Esophagus squamous epithelium (tissue), 5 donors: ENCODE data around the gene TPSAB1. TPM values are rescaled to one million over a fixed set of nuclear protein-coding genes. Genes with fewer than 3 reads are reported as not detected.
"Not testable (repeated sequence)": the region's sequence is repeated elsewhere in the genome, so short reads cannot be mapped to it uniquely, and the experiment has no call there.

Experiments
- DNase-seq: peaks from one replicate; lab custom pipeline; 2025; lab: John Stamatoyannopoulos, UW
- H3K27ac ChIP-seq, 4 donors: fragments of 200-600 bp; sonication (generic); one replicate each; pipeline ENCODE4 v1.5.1; 2016 to 2019; ENCODE audit warnings: mild to moderate bottlenecking in 1 of 4
- H3K27me3 ChIP-seq, 4 donors: fragments of 200-600 bp; sonication (generic); 1 replicate in 3 of 4; 2 replicates in 1 of 4; pipeline versions ENCODE4 v1.5.1 to v1.6.0; 2017 to 2021; ENCODE audit warnings: antibody characterized with exemption in 1 of 4
- H3K36me3 ChIP-seq, 3 donors: fragments of 200-600 bp; sonication (generic); one replicate each; pipeline ENCODE4 v1.5.1; 2016 to 2019
- H3K4me1 ChIP-seq, 3 donors: fragments of 200-600 bp; sonication (generic); one replicate each; pipeline ENCODE4 v1.5.1; 2017 to 2019
- H3K4me3 ChIP-seq, 4 donors: fragments of 200-600 bp; sonication (generic); 1 replicate in 3 of 4; 2 replicates in 1 of 4; pipeline ENCODE4 v1.5.1; 2016 to 2019; ENCODE audit warnings: mild to moderate bottlenecking in 2 of 4, moderate library complexity in 1 of 4
- H3K9me3 ChIP-seq, 3 donors: fragments of 200-600 bp; sonication (generic); one replicate each; pipeline ENCODE4 v1.5.1; 2016 to 2019
- POLR2A ChIP-seq, 4 donors: fragments of 450-650 bp; IDR thresholded peaks; one replicate each; pipeline ENCODE4 v1.6.1; 2017; ENCODE audit warnings: antibody characterized with exemption in 4 of 4, mild to moderate bottlenecking in 4 of 4, moderate library complexity in 3 of 4
- WGBS, 2 donors: methylation state at CpG; one replicate each; pipeline ENCODE4 v1.1.5; 2018; 5-methylcytosine and 5-hydroxymethylcytosine counted together
- intact Hi-C: fragments of 100-400 bp; cut with DNase I; formaldehyde crosslinking; loops from one replicate; pipeline ENCODE4 v1.15.0; 2022
- total RNA-seq, 4 donors: library from RNA; depleted of rRNA; stranded (reverse); fragments of >200 nt; gene quantifications; one replicate each; pipeline ENCODE4 v1.1.0, GENCODE V29; 2016
- TF ChIP-seq, protein P1 (sequence below), 6 experiments: fragments of 450-650 bp in 4 of 6; fragments of 200-600 bp in 2 of 6; sonication (generic) in 2 of 6; IDR thresholded peaks; one replicate each; pipeline ENCODE4 v1.5.1; 2016 to 2019; ENCODE audit warnings: antibody characterized with exemption in 6 of 6, mild to moderate bottlenecking in 4 of 6, moderate library complexity in 4 of 6
- donor health status: DM: yes; HTN: yes; CAD: no.

Gene TPSAB1
- total RNA-seq, 4 donors from 2014 or later: 3.0 to 395 (median 16.7) TPM

DNA sequence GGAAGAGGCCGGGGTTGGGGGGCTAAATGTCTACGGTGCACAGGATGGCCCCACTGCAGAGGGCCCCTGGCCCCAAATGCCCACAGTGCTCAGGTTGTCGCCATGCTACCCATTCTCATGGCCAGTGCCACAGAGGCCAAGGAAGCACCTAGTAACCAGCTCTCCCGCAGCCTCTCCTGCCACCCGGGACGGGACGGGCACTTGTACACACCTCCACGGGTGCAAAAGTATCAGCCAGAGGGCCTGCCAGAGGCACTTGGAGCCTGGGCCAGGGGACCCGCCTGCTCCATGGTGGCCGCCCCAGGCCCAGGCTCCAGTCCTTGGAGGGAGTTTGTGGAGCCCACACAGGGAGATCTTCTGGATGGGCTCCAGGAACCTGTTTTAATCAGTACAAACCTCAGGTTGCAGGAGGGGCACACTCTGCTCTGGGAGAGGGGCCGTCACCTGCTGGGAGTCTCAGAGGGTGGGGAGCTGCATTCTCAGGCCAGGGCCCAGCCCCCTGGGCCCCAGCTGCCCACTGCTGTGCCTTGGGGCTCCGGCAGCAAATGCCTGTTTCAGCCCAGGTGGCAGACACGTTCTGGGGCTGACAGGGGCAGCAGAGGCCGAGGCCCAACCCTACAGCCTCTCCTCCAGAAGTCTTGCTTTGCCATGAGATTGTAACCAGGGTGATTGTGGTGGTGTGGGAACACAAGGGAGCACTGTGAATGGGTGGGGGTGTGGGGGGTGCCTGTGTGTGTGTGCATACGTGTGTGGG lies 23.3 kb downstream of the TPSAB1 start:
- Histone ChIP-seq H3K9me3 (no peaks in the 10 kb centered on the region), H3K27me3 (peaks cover 0 to 76% (median 21%) of the 10 kb centered on the region in 4 donors), H3K4me3 (no peak overlapping the region), H3K36me3 (no peaks in the 10 kb centered on the region), H3K4me1 (peaks cover 5 to 17% (median 9%) of the 10 kb centered on the region in 3 donors), H3K27ac (no peak overlapping the region)
- WGBS, 2 donors: 80 to 81% methylated on average over 1 to 4 of the region's 15 CpGs
- intact Hi-C loops: loop anchor here (10.0 kb wide), 1 partner anchor 789 kb away; no protein-coding TSS in a partner anchor
- TF ChIP-seq POLR2A (IDR thresholded peaks at IDR 0.05): no peak
- TF ChIP-seq, protein P1, sequence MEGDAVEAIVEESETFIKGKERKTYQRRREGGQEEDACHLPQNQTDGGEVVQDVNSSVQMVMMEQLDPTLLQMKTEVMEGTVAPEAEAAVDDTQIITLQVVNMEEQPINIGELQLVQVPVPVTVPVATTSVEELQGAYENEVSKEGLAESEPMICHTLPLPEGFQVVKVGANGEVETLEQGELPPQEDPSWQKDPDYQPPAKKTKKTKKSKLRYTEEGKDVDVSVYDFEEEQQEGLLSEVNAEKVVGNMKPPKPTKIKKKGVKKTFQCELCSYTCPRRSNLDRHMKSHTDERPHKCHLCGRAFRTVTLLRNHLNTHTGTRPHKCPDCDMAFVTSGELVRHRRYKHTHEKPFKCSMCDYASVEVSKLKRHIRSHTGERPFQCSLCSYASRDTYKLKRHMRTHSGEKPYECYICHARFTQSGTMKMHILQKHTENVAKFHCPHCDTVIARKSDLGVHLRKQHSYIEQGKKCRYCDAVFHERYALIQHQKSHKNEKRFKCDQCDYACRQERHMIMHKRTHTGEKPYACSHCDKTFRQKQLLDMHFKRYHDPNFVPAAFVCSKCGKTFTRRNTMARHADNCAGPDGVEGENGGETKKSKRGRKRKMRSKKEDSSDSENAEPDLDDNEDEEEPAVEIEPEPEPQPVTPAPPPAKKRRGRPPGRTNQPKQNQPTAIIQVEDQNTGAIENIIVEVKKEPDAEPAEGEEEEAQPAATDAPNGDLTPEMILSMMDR (IDR thresholded peaks at IDR 0.05): no peak
- no peak for DNase-seq

DNA sequence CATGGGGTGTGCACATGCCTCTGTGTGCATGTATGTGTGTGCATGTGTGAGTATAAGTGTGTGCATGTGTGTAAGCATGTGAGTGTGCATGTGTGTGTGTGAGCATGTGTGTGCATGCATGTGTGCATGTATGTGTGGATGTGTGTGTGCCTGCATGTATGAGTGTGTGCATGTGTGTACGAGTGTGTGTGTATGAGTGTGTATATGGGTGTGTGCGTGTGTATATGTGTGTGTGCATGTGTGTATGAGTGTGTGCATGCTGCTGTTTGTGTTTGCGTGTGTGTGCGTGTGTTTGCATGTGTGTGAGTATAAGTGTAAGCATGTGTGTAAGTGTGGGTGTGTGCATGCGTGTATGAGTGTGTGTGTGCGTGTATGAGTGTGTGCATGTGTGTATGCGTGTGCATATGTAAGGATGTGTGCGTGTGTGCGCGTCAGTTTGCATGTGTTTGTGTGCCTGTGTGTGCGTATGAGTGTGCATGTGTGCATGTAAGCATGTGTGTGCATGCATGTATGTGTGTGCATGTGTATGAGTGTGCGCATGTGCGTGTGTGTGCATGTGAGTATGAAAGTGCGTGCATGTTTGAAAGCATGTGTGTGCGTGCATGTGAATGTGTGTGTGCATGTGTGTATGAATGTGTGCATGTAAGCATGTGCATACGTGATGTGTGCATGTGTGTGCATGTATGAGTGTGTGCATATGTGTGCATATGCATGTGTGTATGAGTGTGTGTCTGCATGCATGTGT lies 24.0 kb downstream of the TPSAB1 start:
- no peaks in the 10 kb centered on the region for H3K36me3 ChIP-seq
- H3K4me1 ChIP-seq: peaks cover 1 to 10% (median 2%) of the 10 kb centered on the region in 3 donors
- no peaks in the 10 kb centered on the region for H3K9me3 ChIP-seq
- no peak overlapping the region for H3K27ac ChIP-seq
- no peak overlapping the region for H3K4me3 ChIP-seq
- no peak for DNase-seq
- intact Hi-C loops: loop anchor here (10.0 kb wide), 1 partner anchor 790 kb away; no protein-coding TSS in a partner anchor
- H3K27me3 ChIP-seq: peaks cover 0 to 69% (median 15%) of the 10 kb centered on the region in 4 donors
- no peak for TF ChIP-seq POLR2A (IDR thresholded peaks at IDR 0.05)
- TF ChIP-seq, protein P1 (IDR thresholded peaks at IDR 0.05): no peak
- WGBS, 2 donors: 82 to 88% methylated on average over 16 of the region's 16 CpGs

GRCh38 chr16:1265090-1265630 lies 24.7 kb downstream of the TPSAB1 start:
- no peak for TF ChIP-seq POLR2A (IDR thresholded peaks at IDR 0.05)
- TF ChIP-seq, protein P1 (IDR thresholded peaks at IDR 0.05): no peak
- Histone ChIP-seq H3K36me3 (no peaks in the 10 kb centered on the region), H3K4me1 (peaks cover 0 to 7% (median 0%) of the 10 kb centered on the region in 3 donors), H3K27me3 (peaks cover 0 to 62% (median 9%) of the 10 kb centered on the region in 4 donors), H3K27ac (no peak overlapping the region), H3K9me3 (no peaks in the 10 kb centered on the region), H3K4me3 (no peak overlapping the region)
- WGBS, 2 donors: 76% methylated on average over 8 to 9 of the region's 13 CpGs
- DNase-seq: no peak
- intact Hi-C loops: loop anchor here (10.0 kb wide), 1 partner anchor 790 kb away; no protein-coding TSS in a partner anchor

GRCh38 chr16:1265826-1266225 lies 25.3 kb downstream of the TPSAB1 start:
- TF ChIP-seq, protein P1 (IDR thresholded peaks at IDR 0.05): no peak
- no peak for TF ChIP-seq POLR2A (IDR thresholded peaks at IDR 0.05)
- H3K27me3 ChIP-seq: peaks cover 0 to 56% (median 5%) of the 10 kb centered on the region in 4 donors
- H3K27ac ChIP-seq: no peak overlapping the region
- 73 to 90% methylated on average over 2 to 9 of the region's 19 CpGs for WGBS, 2 donors
- H3K9me3 ChIP-seq: no peaks in the 10 kb centered on the region
- DNase-seq: no peak
- H3K4me3 ChIP-seq: no peak overlapping the region
- intact Hi-C loops: loop anchor here (10.0 kb wide), 1 partner anchor 791 kb away; no protein-coding TSS in a partner anchor
- peaks cover 0 to 7% (median 0%) of the 10 kb centered on the region in 3 donors for H3K4me1 ChIP-seq
- no peaks in the 10 kb centered on the region for H3K36me3 ChIP-seq

- not testable (repeated sequence) for H3K36me3 ChIP-seq, DNase-seq, H3K9me3 ChIP-seq, H3K4me3 ChIP-seq, H3K27ac ChIP-seq
- Histone ChIP-seq H3K4me1 (peaks cover 0 to 10% (median 0%) of the 10 kb centered on the region in 3 donors), H3K27me3 (peaks cover 0 to 55% (median 0%) of the 10 kb centered on the region in 4 donors)
- intact Hi-C loops: loop anchor here (10.0 kb wide), 1 partner anchor 795 kb away; no protein-coding TSS in a partner anchor
- WGBS, 2 donors: 71 to 94% methylated on average over 6 to 7 of the region's 7 CpGs
Observed at GRCh38 chr16:1269418-1269817, 28.9 kb downstream of the TPSAB1 start.
